SK-N-DZ (cell line): ENCODE data around the gene NKAPL.
"Not testable (repeated sequence)": the region's sequence is repeated elsewhere in the genome, so short reads cannot be mapped to it uniquely, and the experiment has no call there.

ENCODE experiments used
- DNase-seq: peaks from one replicate; pipeline ENCODE4 v3.0.0-alpha.2; 2015; ENCODE audit warnings: low spot score

The NKAPL gene

DNA sequence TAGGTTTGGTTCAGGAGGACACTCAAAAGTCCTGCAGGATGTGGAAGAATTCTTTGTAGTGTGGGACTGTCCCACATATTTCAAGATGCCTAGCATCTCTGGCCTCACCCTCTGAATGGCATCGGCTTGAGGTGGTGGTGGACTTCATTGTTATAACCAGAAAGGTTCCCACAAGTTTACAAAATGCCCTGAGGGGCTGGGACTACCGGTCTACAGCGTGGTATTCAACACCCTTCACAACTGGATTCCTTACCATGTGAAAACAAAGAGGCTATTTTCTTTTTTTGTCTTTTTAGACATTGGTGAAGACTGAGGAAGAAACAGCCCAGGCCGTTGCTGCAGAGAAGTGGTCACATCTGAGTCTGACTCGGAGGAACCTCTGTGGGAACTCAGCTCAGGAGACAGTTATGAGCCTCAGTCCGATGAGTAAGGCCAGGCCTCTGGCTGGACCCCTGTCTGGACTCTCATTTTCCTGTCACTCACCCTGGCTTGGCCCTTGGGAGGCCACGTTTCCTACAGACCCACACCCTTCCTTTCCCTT is 37.5 kb downstream of the NKAPL start:
- DNase-seq = no peak

DNA sequence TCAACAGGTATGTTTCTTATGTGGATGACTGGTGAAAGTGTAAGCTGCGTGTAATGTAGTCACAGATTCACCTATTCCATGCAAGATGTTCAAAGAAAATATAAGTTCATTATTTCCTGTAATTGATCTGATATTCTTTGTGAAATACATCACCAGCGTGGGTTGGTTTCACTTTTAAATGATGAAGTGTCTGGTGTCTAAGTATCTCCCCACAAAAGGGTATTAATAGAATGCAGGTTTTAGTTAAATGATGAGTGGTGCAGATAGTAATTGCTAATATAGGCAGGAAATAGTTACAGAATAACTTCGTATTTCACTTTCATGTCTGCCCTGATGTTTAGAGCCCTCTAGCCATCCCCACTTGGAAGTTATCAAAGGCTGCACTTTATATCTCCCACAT is 44.5 kb downstream of the NKAPL start:
- DNase-seq = no peak

DNA sequence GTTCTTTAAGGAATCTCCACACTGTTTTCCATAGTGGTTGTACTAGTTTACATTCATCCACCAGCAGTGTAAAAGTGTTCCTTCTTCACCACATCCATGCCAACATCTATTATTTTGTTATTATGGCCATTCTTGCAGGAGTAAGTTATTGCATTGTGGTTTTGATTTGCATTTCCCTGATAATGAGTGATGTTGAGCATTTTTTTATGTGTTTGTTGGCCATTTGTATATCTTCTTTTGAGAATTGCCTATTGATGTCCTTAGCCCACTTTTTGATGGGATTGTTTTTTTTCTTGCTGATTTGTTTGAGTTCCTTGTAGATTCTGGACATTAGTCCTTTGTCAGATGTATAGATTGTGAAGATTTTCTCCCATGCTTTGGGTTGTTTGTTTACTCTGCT is 47.3 kb downstream of the NKAPL start:
- not testable (repeated sequence) for DNase-seq
